OCI-LY1 (cell line): ENCODE data around the gene DNAAF1.

Experiments
- H2AFZ ChIP-seq: fragments of 200-600 bp; sonication (generic), shearing (Covaris generic); 2 replicates; pipeline ENCODE4 v1.6.0; 2014; ENCODE audit warnings: antibody characterized with exemption, mild to moderate bottlenecking, low read length
- H3F3A ChIP-seq: fragments of 200-600 bp; sonication (generic), shearing (Covaris generic); 2 replicates; pipeline ENCODE4 v1.6.0; 2014; ENCODE audit warnings: mild to moderate bottlenecking, antibody characterized with exemption, low read length, moderate library complexity; ENCODE audit not compliant: insufficient read depth
- H3K27ac ChIP-seq: fragments of 200-600 bp; sonication (generic); 2 replicates; pipeline ENCODE4 v1.5.1; 2014; ENCODE audit warnings: low read length, mixed run types, mild to moderate bottlenecking, low read depth; ENCODE audit not compliant: poor library complexity, severe bottlenecking
- H3K27me3 ChIP-seq: fragments of 200-600 bp; sonication (generic); 2 replicates; pipeline ENCODE4 v1.6.0; 2014; ENCODE audit warnings: antibody characterized with exemption, mild to moderate bottlenecking, low read length, moderate library complexity; ENCODE audit not compliant: insufficient read depth
- H3K36me3 ChIP-seq: fragments of 200-600 bp; sonication (generic); 2 replicates; pipeline ENCODE4 v1.6.1; 2014; ENCODE audit warnings: mild to moderate bottlenecking, antibody characterized with exemption, low read length, moderate library complexity, mixed read lengths; ENCODE audit not compliant: insufficient read depth
- H3K4me1 ChIP-seq: fragments of 200-600 bp; sonication (generic); 2 replicates; pipeline ENCODE4 v1.5.1; 2014; ENCODE audit warnings: mild to moderate bottlenecking, low read length, moderate library complexity; ENCODE audit not compliant: insufficient read depth, severe bottlenecking
- H3K4me2 ChIP-seq: fragments of 200-600 bp; sonication (generic), shearing (Covaris generic); 2 replicates; pipeline ENCODE4 v1.6.1; 2014; ENCODE audit warnings: low read length
- H3K4me3 ChIP-seq: fragments of 200-600 bp; sonication (generic); 2 replicates; pipeline ENCODE4 v1.5.1; 2014; ENCODE audit warnings: low read length, low read depth, mild to moderate bottlenecking, mixed read lengths; ENCODE audit not compliant: poor library complexity, severe bottlenecking
- H3K79me2 ChIP-seq: fragments of 200-600 bp; shearing (Covaris generic); 2 replicates; pipeline ENCODE4 v1.6.1; 2016; ENCODE audit warnings: mixed run types, low read length, mixed read lengths; ENCODE audit not compliant: insufficient read depth
- H3K9ac ChIP-seq: fragments of 200-600 bp; sonication (generic), shearing (Covaris generic); 2 replicates; pipeline ENCODE4 v1.6.1; 2014; ENCODE audit warnings: mild to moderate bottlenecking, low read length, mixed read lengths
- H3K9me2 ChIP-seq: fragments of 200-600 bp; sonication (generic), shearing (Covaris generic); 2 replicates; pipeline ENCODE4 v1.6.1; 2014; ENCODE audit warnings: low read depth, mild to moderate bottlenecking, low read length, mixed read lengths
- H3K9me3 ChIP-seq: fragments of 200-600 bp; shearing (Covaris generic); 2 replicates; pipeline ENCODE4 v1.6.1; 2014; ENCODE audit warnings: low read length, mixed read lengths
- H4K20me1 ChIP-seq: fragments of 200-600 bp; sonication (generic), shearing (Covaris generic); 2 replicates; pipeline ENCODE4 v1.6.0; 2016; ENCODE audit warnings: mild to moderate bottlenecking, low read length; ENCODE audit not compliant: insufficient read depth
- CTCF ChIP-seq: fragments of 200-600 bp; sonication (generic), shearing (Covaris generic); IDR thresholded peaks from 2 replicates; pipeline ENCODE4 v1.5.1; 2017; ENCODE audit warnings: mild to moderate bottlenecking, antibody characterized with exemption, low read length, moderate library complexity, mixed read lengths
- EZH2 ChIP-seq: fragments of 200-600 bp; sonication (generic), shearing (Covaris generic); IDR thresholded peaks from 2 replicates; pipeline ENCODE4 v1.8.0; 2017; ENCODE audit warnings: borderline replicate concordance, mixed run types, mild to moderate bottlenecking, antibody characterized with exemption, low read length, moderate library complexity, mixed read lengths

DNAAF1 gene

GRCh38 chr16:84176192-84177053, 31.3 kb downstream of the DNAAF1 start:
- no peaks in the 10 kb centered on the region for H3K4me1 ChIP-seq
- H2AFZ ChIP-seq: no peak overlapping the region
- H3K79me2 ChIP-seq: no peaks in the 10 kb centered on the region
- H3K9ac ChIP-seq: no peak overlapping the region
- H3K27ac ChIP-seq: no peak overlapping the region
- TF ChIP-seq EZH2 (no peak), CTCF (no peak)
- H4K20me1 ChIP-seq: no peaks in the 10 kb centered on the region
- no peaks in the 10 kb centered on the region for H3K9me2 ChIP-seq
- no peak overlapping the region for H3K4me2 ChIP-seq
- H3K27me3 ChIP-seq: no peaks in the 10 kb centered on the region
- H3K9me3 ChIP-seq: no peaks in the 10 kb centered on the region
- H3K36me3 ChIP-seq: peaks cover 39% of the 10 kb centered on the region
- no peak overlapping the region for H3K4me3 ChIP-seq
- no peaks in the 10 kb centered on the region for H3F3A ChIP-seq

- Histone ChIP-seq H3K27me3 (no peaks in the 10 kb centered on the region), H3K27ac (no peak overlapping the region), H3K36me3 (peaks cover 51% of the 10 kb centered on the region), H4K20me1 (no peaks in the 10 kb centered on the region), H3K9me3 (no peaks in the 10 kb centered on the region), H3K4me3 (no peak overlapping the region), H2AFZ (no peak overlapping the region), H3K4me1 (no peaks in the 10 kb centered on the region), H3F3A (no peaks in the 10 kb centered on the region), H3K4me2 (no peak overlapping the region), H3K79me2 (no peaks in the 10 kb centered on the region), H3K9ac (no peak overlapping the region), H3K9me2 (no peaks in the 10 kb centered on the region)
- TF ChIP-seq CTCF (no peak), EZH2 (no peak)
Measured at GRCh38 chr16:84177741-84178073, 32.6 kb downstream of the DNAAF1 start.

GRCh38 chr16:84178146-84178765, 33.1 kb downstream of the DNAAF1 start:
- no peak overlapping the region for H2AFZ ChIP-seq
- no peaks in the 10 kb centered on the region for H3K4me1 ChIP-seq
- H3K4me3 ChIP-seq: no peak overlapping the region
- H3K9me3 ChIP-seq: no peaks in the 10 kb centered on the region
- no peak overlapping the region for H3K27ac ChIP-seq
- H3K4me2 ChIP-seq: no peak overlapping the region
- H3K9ac ChIP-seq: no peak overlapping the region
- TF ChIP-seq CTCF (no peak), EZH2 (no peak)
- peaks cover 56% of the 10 kb centered on the region for H3K36me3 ChIP-seq
- H3F3A ChIP-seq: no peaks in the 10 kb centered on the region
- no peaks in the 10 kb centered on the region for H4K20me1 ChIP-seq
- H3K27me3 ChIP-seq: no peaks in the 10 kb centered on the region
- no peaks in the 10 kb centered on the region for H3K79me2 ChIP-seq
- no peaks in the 10 kb centered on the region for H3K9me2 ChIP-seq
